NCI-H345 treated with DMSO at 0.1 percent for 48 hours (cell line): ENCODE measurements around the gene NTM.

ENCODE experiments used
- DNase-seq: peaks from one replicate; lab custom pipeline; 2025; ENCODE audit not compliant: unreplicated experiment; lab: John Stamatoyannopoulos, UW

NTM gene

GRCh38 chr11:132161403-132162078 lies 791.1 kb downstream of the NTM start:
- DNase-seq, result no peak

GRCh38 chr11:132168344-132168981 lies 798.0 kb downstream of the NTM start:
- DNase-seq, result no peak

GRCh38 chr11:132171031-132171430 lies 800.6 kb downstream of the NTM start:
- DNase-seq, result no peak

- DNase-seq, result no peak
These were observed 804.2 kb downstream of the NTM start for GRCh38 chr11:132174362-132175255.

GRCh38 chr11:132177106-132177505 lies 806.7 kb downstream of the NTM start:
- no peak for DNase-seq

GRCh38 chr11:132184079-132184478 lies 813.7 kb downstream of the NTM start:
- DNase-seq, result no peak

GRCh38 chr11:132185726-132186592 lies 815.5 kb downstream of the NTM start:
- no peak for DNase-seq

GRCh38 chr11:132186699-132187098 lies 816.3 kb downstream of the NTM start:
- DNase-seq, result no peak

- DNase-seq, result no peak
These were observed 817.0 kb downstream of the NTM start for GRCh38 chr11:132187386-132187785.

- no peak for DNase-seq
These were observed 817.4 kb downstream of the NTM start for GRCh38 chr11:132187814-132188213.

GRCh38 chr11:132196928-132197327 lies 826.5 kb downstream of the NTM start:
- no peak for DNase-seq

GRCh38 chr11:132200353-132200936 lies 830.0 kb downstream of the NTM start:
- no peak for DNase-seq

- no peak for DNase-seq
These were observed 832.2 kb downstream of the NTM start for GRCh38 chr11:132202621-132203020.

GRCh38 chr11:132205006-132205405 lies 834.6 kb downstream of the NTM start:
- no peak for DNase-seq

GRCh38 chr11:132205496-132205895 lies 835.1 kb downstream of the NTM start:
- no peak for DNase-seq

- DNase-seq, result no peak
These were observed 836.6 kb downstream of the NTM start for GRCh38 chr11:132206993-132207392.

GRCh38 chr11:132208477-132209055 lies 838.2 kb downstream of the NTM start:
- DNase-seq, result peak; percentile 28

- no peak for DNase-seq
These were observed 841.1 kb downstream of the NTM start for GRCh38 chr11:132211479-132211878.

GRCh38 chr11:132217856-132218255 lies 847.4 kb downstream of the NTM start:
- DNase-seq, result no peak

GRCh38 chr11:132220474-132220873 lies 850.1 kb downstream of the NTM start:
- DNase-seq, result no peak
